GM12878 (cell line): ENCODE data around the gene OSMR.

Experiments used
- NR2C2 ChIP-seq: IDR thresholded peaks from 2 replicates; pipeline ENCODE4 v1.6.1; 2011; ENCODE audit warnings: borderline replicate concordance, low read depth; ENCODE audit not compliant: control insufficient read depth, insufficient read length
- POLR2AphosphoS5 ChIP-seq: IDR thresholded peaks from 2 replicates; pipeline ENCODE4 v1.6.1; 2011; ENCODE audit warnings: mild to moderate bottlenecking, low read length, inconsistent platforms
- REST ChIP-seq: IDR thresholded peaks from 2 replicates; pipeline ENCODE4 v1.6.1; 2012; ENCODE audit warnings: mild to moderate bottlenecking, low read depth, low read length
- RFX5 ChIP-seq: IDR thresholded peaks from 2 replicates; pipeline ENCODE4 v1.6.1; 2011; ENCODE audit warnings: low read depth, low read length, improper control_type of control experiment
- SRF ChIP-seq, 2 experiments: IDR thresholded peaks; 2 replicates each; pipeline ENCODE4 v1.6.1; 2011; ENCODE audit warnings: low read depth in 2 of 2, low read length in 2 of 2, mild to moderate bottlenecking in 1 of 2, moderate library complexity in 1 of 2
- TAF1 ChIP-seq: IDR thresholded peaks from 2 replicates; pipeline ENCODE4 v1.6.1; 2011; ENCODE audit warnings: mild to moderate bottlenecking, low read depth, low read length, borderline replicate concordance
- TCF12 ChIP-seq: IDR thresholded peaks from 2 replicates; pipeline ENCODE4 v1.6.1; 2011; ENCODE audit warnings: low read depth, mild to moderate bottlenecking, low read length
- TF ChIP-seq, protein P1 (sequence below), 3 experiments: IDR thresholded peaks in 2 of 3; conservative IDR thresholded peaks in 1 of 3; 2 replicates each; pipeline ENCODE4 v1.5.1; 2011; ENCODE audit warnings: low read depth in 3 of 3, low read length in 3 of 3, mild to moderate bottlenecking in 3 of 3, control low read depth in 2 of 3, moderate library complexity in 2 of 3, inconsistent platforms in 1 of 3, mixed read lengths in 1 of 3; ENCODE audit not compliant: control insufficient read depth in 2 of 3, insufficient read depth in 1 of 3; ENCODE audit errors: extremely low read depth in 1 of 3

DNA sequence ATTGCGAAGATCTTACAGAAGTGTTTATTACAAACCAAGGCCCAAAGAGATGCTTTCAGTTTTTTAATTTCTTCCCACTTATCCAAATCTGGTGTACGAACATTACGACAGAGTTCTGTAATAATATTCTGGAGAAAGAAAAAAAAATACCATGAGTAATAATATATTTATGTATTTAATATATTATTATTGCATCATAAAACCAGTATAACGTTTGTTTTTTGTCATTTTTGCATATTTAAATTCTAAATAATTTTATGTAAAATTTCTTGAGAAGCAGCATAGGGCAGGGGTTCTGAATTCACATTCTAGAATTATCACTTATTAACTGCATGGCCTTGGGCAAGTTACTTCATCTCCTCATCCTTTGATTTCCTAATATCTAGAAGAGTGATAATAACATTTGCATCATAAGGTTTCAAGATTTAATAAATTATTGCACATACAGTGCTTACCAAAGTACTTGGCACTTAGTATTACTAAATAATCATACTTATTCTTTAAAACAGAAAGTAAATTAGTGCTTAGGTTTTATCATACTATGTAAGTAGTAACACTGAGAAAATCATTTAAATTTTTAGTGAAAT is 107.7 kb downstream of the OSMR start:
- no peak for TF ChIP-seq RFX5
- TF ChIP-seq REST = no peak
- no peak for TF ChIP-seq TAF1
- no peak for TF ChIP-seq SRF (IDR thresholded peaks at IDR 0.05; ENCODE audit: low read depth in 2 of 2, low read length in 2 of 2)
- TF ChIP-seq, protein P1, sequence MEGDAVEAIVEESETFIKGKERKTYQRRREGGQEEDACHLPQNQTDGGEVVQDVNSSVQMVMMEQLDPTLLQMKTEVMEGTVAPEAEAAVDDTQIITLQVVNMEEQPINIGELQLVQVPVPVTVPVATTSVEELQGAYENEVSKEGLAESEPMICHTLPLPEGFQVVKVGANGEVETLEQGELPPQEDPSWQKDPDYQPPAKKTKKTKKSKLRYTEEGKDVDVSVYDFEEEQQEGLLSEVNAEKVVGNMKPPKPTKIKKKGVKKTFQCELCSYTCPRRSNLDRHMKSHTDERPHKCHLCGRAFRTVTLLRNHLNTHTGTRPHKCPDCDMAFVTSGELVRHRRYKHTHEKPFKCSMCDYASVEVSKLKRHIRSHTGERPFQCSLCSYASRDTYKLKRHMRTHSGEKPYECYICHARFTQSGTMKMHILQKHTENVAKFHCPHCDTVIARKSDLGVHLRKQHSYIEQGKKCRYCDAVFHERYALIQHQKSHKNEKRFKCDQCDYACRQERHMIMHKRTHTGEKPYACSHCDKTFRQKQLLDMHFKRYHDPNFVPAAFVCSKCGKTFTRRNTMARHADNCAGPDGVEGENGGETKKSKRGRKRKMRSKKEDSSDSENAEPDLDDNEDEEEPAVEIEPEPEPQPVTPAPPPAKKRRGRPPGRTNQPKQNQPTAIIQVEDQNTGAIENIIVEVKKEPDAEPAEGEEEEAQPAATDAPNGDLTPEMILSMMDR (IDR thresholded peaks at IDR 0.05 in 2 of 3, conservative IDR thresholded peaks at IDR 0.05 in 1 of 3; ENCODE audit: control insufficient read depth in 2 of 3, extremely low read depth in 1 of 3, insufficient read depth in 1 of 3, low read depth in 3 of 3, low read length in 3 of 3) = no peak
- no peak for TF ChIP-seq NR2C2
- TF ChIP-seq TCF12 = no peak
- no peak for TF ChIP-seq POLR2AphosphoS5
